ENCODE measurements around the gene R3HDML.

DNA sequence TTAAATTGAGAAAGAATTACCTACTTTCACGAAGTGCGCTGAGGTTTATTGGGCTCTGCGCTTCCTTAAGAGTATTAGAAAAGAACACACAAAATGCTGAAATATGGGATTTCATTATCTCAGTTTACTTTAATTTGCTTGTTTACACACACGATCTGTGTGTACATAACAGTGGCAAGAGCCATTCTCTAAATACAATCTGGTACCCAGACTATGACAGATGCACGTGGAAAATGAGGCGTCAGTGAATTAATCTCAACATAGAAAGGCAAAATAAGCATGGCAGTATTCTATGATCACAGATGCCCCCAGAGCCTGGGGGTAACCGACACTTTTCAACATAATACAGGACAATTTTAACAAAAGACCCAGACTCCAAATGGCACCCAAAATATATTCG is 34.1 kb upstream of the R3HDML start:
- TF ChIP-seq, protein P1, sequence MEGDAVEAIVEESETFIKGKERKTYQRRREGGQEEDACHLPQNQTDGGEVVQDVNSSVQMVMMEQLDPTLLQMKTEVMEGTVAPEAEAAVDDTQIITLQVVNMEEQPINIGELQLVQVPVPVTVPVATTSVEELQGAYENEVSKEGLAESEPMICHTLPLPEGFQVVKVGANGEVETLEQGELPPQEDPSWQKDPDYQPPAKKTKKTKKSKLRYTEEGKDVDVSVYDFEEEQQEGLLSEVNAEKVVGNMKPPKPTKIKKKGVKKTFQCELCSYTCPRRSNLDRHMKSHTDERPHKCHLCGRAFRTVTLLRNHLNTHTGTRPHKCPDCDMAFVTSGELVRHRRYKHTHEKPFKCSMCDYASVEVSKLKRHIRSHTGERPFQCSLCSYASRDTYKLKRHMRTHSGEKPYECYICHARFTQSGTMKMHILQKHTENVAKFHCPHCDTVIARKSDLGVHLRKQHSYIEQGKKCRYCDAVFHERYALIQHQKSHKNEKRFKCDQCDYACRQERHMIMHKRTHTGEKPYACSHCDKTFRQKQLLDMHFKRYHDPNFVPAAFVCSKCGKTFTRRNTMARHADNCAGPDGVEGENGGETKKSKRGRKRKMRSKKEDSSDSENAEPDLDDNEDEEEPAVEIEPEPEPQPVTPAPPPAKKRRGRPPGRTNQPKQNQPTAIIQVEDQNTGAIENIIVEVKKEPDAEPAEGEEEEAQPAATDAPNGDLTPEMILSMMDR (IDR thresholded peaks at IDR 0.05), result no peak
- no peak for TF ChIP-seq POLR2A (IDR thresholded peaks at IDR 0.05)

Data from tibial nerve (tissue), 3 donors.